Measurements from ENCODE around the gene FBXO33. TPM values are rescaled to one million over a fixed set of nuclear protein-coding genes. Genes with fewer than 3 reads are reported as not detected.

The FBXO33 gene
- total and polyA plus RNA-seq, 2 experiments from 2014 or later: 9.0 to 21.4 TPM

GRCh38 chr14:39452680-39453079 lies 20.4 kb upstream of the FBXO33 start:
- no peak overlapping the region for H3K4me3 ChIP-seq
- H4K20me1 ChIP-seq (ENCODE audit: insufficient read depth): no peaks in the 10 kb centered on the region
- no peaks in the 10 kb centered on the region for H3K79me2 ChIP-seq (ENCODE audit: insufficient read depth)
- no peak overlapping the region for H3K9ac ChIP-seq
- in situ Hi-C loops (cut with MboI): no loop called here
- H3F3A ChIP-seq (ENCODE audit: insufficient read depth): no peaks in the 10 kb centered on the region
- no peaks in the 10 kb centered on the region for H3K9me3 ChIP-seq (ENCODE audit: low read depth)
- H3K4me2 ChIP-seq (ENCODE audit: unreplicated experiment): no peak overlapping the region
- H3K36me3 ChIP-seq (ENCODE audit: low read depth): no peaks in the 10 kb centered on the region
- 45 to 46% methylated on average over 2 of the region's 2 CpGs for WGBS, 2 experiments (ENCODE audit: low coverage in 1 of 2, low lambda C conversion rate in 2 of 2, missing lambda C conversion rate in 2 of 2)
- no peaks in the 10 kb centered on the region for H3K9me2 ChIP-seq (ENCODE audit: insufficient read depth)
- no peak overlapping the region for H2AFZ ChIP-seq
- no peak overlapping the region for H3K27ac ChIP-seq
- DNase-seq: no peak
- no peaks in the 10 kb centered on the region; the same call in 1 of the 2 replicates for H3K27me3 ChIP-seq (replicated peaks; ENCODE audit: insufficient read depth)
- H3K4me1 ChIP-seq (ENCODE audit: insufficient read depth): no peaks in the 10 kb centered on the region
- TF ChIP-seq EZH2phosphoT487 (IDR thresholded peaks at IDR 0.05; ENCODE audit: insufficient read depth, low read depth) (no peak), EZH2 (IDR thresholded peaks at IDR 0.05; ENCODE audit: insufficient read depth, poor library complexity, severe bottlenecking) (no peak)

GRCh38 chr14:39451811-39452210 lies 19.6 kb upstream of the FBXO33 start:
- TF ChIP-seq EZH2phosphoT487 (IDR thresholded peaks at IDR 0.05; ENCODE audit: insufficient read depth, low read depth) (no peak), EZH2 (IDR thresholded peaks at IDR 0.05; ENCODE audit: insufficient read depth, poor library complexity, severe bottlenecking) (no peak)
- H3K4me1 ChIP-seq (ENCODE audit: insufficient read depth): no peaks in the 10 kb centered on the region
- H2AFZ ChIP-seq: no peak overlapping the region
- no peak overlapping the region for H3K4me3 ChIP-seq
- 80 to 84% methylated on average over 2 of the region's 2 CpGs for WGBS, 2 experiments (ENCODE audit: low coverage in 1 of 2, low lambda C conversion rate in 2 of 2, missing lambda C conversion rate in 2 of 2)
- H3K9ac ChIP-seq: no peak overlapping the region
- H3K27me3 ChIP-seq (replicated peaks; ENCODE audit: insufficient read depth): no peaks in the 10 kb centered on the region; the same call in 1 of the 2 replicates
- H3K27ac ChIP-seq: no peak overlapping the region
- H3K9me3 ChIP-seq (ENCODE audit: low read depth): no peaks in the 10 kb centered on the region
- H3F3A ChIP-seq (ENCODE audit: insufficient read depth): no peaks in the 10 kb centered on the region
- no peak for DNase-seq
- no peaks in the 10 kb centered on the region for H3K36me3 ChIP-seq (ENCODE audit: low read depth)
- H3K9me2 ChIP-seq (ENCODE audit: insufficient read depth): no peaks in the 10 kb centered on the region
- no peaks in the 10 kb centered on the region for H3K79me2 ChIP-seq (ENCODE audit: insufficient read depth)
- no peak overlapping the region for H3K4me2 ChIP-seq (ENCODE audit: unreplicated experiment)
- H4K20me1 ChIP-seq (ENCODE audit: insufficient read depth): no peaks in the 10 kb centered on the region
- in situ Hi-C loops (cut with MboI): no loop called here

GRCh38 chr14:39447175-39447661 lies 15.0 kb upstream of the FBXO33 start:
- Histone ChIP-seq H3K9me2 (ENCODE audit: insufficient read depth) (no peaks in the 10 kb centered on the region), H3K4me2 (ENCODE audit: unreplicated experiment) (no peak overlapping the region), H3K79me2 (ENCODE audit: insufficient read depth) (no peaks in the 10 kb centered on the region), H3K27ac (no peak overlapping the region), H3F3A (ENCODE audit: insufficient read depth) (no peaks in the 10 kb centered on the region), H4K20me1 (ENCODE audit: insufficient read depth) (no peaks in the 10 kb centered on the region), H3K9me3 (ENCODE audit: low read depth) (no peaks in the 10 kb centered on the region), H3K27me3 (replicated peaks; ENCODE audit: insufficient read depth) (no peaks in the 10 kb centered on the region; the same call in 1 of the 2 replicates), H3K36me3 (ENCODE audit: low read depth) (no peaks in the 10 kb centered on the region), H3K9ac (no peak overlapping the region), H3K4me3 (no peak overlapping the region), H2AFZ (no peak overlapping the region), H3K4me1 (ENCODE audit: insufficient read depth) (no peaks in the 10 kb centered on the region)
- in situ Hi-C loops (cut with MboI): no loop called here
- no peak for DNase-seq
- WGBS, 2 experiments (ENCODE audit: low coverage in 1 of 2, low lambda C conversion rate in 2 of 2, missing lambda C conversion rate in 2 of 2): 83 to 87% methylated on average over 4 of the region's 4 CpGs
- no peak for TF ChIP-seq EZH2phosphoT487 (IDR thresholded peaks at IDR 0.05; ENCODE audit: insufficient read depth, low read depth)
- no peak for TF ChIP-seq EZH2 (IDR thresholded peaks at IDR 0.05; ENCODE audit: insufficient read depth, poor library complexity, severe bottlenecking)

GRCh38 chr14:39446131-39446744 lies 14.0 kb upstream of the FBXO33 start:
- Histone ChIP-seq H3K27ac (no peak overlapping the region), H3K9ac (no peak overlapping the region), H3F3A (ENCODE audit: insufficient read depth) (no peaks in the 10 kb centered on the region), H3K9me2 (ENCODE audit: insufficient read depth) (no peaks in the 10 kb centered on the region), H3K27me3 (replicated peaks; ENCODE audit: insufficient read depth) (no peaks in the 10 kb centered on the region; the same call in 1 of the 2 replicates), H2AFZ (no peak overlapping the region), H3K9me3 (ENCODE audit: low read depth) (no peaks in the 10 kb centered on the region), H3K79me2 (ENCODE audit: insufficient read depth) (no peaks in the 10 kb centered on the region), H3K36me3 (ENCODE audit: low read depth) (no peaks in the 10 kb centered on the region), H3K4me3 (no peak overlapping the region), H3K4me1 (ENCODE audit: insufficient read depth) (no peaks in the 10 kb centered on the region), H3K4me2 (ENCODE audit: unreplicated experiment) (no peak overlapping the region), H4K20me1 (ENCODE audit: insufficient read depth) (no peaks in the 10 kb centered on the region)
- WGBS, 2 experiments (ENCODE audit: low coverage in 1 of 2, low lambda C conversion rate in 2 of 2, missing lambda C conversion rate in 2 of 2): 86 to 90% methylated on average over 1 of the region's 1 CpG
- in situ Hi-C loops (cut with MboI): no loop called here
- TF ChIP-seq EZH2phosphoT487 (IDR thresholded peaks at IDR 0.05; ENCODE audit: insufficient read depth, low read depth): no peak
- no peak for TF ChIP-seq EZH2 (IDR thresholded peaks at IDR 0.05; ENCODE audit: insufficient read depth, poor library complexity, severe bottlenecking)
- no peak for DNase-seq

Data from GM23248 (cell line).